ENCODE results near the gene C21orf58.

C21orf58 gene

DNA sequence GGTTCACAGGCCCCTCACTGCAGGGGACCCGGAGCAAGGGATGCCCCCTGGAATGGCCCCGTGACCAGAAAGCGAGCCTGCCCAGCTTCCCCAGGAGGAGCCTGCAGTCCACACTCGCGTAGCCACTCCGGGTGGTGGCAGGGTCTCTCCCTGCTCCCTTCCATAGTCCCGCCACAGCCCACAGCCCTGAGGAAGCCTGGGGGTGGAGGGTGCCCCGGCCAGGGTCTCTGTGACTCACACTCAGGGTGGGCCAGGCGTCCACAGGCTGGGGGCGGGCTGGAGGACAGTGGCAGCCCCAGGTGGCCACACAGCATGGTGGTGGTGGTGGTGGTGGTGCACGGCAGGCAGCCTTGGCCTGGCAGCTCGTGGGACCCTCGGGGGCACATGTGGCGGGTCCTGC, 21.9 kb downstream of the C21orf58 start:
- TF ChIP-seq, protein P1, sequence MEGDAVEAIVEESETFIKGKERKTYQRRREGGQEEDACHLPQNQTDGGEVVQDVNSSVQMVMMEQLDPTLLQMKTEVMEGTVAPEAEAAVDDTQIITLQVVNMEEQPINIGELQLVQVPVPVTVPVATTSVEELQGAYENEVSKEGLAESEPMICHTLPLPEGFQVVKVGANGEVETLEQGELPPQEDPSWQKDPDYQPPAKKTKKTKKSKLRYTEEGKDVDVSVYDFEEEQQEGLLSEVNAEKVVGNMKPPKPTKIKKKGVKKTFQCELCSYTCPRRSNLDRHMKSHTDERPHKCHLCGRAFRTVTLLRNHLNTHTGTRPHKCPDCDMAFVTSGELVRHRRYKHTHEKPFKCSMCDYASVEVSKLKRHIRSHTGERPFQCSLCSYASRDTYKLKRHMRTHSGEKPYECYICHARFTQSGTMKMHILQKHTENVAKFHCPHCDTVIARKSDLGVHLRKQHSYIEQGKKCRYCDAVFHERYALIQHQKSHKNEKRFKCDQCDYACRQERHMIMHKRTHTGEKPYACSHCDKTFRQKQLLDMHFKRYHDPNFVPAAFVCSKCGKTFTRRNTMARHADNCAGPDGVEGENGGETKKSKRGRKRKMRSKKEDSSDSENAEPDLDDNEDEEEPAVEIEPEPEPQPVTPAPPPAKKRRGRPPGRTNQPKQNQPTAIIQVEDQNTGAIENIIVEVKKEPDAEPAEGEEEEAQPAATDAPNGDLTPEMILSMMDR (conservative IDR thresholded peaks at IDR 0.05), result no peak
- H3K27ac ChIP-seq, result no peak overlapping the region

DNA sequence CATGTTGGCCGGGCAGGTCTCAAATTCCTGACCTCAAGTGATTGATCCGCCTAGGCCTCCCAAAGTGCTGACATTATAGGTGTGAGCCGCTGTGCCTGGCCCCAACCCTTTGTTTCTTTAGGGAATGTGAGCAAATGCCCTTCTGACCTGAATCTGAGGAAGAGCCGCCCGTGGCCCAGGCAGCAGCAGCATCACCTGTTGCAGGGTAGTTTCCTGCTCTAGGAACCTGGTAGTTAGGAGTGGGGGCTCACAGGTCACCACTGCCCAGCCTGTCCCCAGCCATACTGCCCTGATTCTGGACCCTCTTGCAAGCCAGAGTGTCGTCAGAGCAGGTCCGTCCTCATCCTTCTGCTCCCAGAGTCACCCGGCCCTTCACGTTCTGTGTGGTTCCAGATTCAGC, 24.5 kb downstream of the C21orf58 start:
- H3K27ac ChIP-seq, result no peak overlapping the region
- TF ChIP-seq, protein P1 (conservative IDR thresholded peaks at IDR 0.05), result no peak

DNA sequence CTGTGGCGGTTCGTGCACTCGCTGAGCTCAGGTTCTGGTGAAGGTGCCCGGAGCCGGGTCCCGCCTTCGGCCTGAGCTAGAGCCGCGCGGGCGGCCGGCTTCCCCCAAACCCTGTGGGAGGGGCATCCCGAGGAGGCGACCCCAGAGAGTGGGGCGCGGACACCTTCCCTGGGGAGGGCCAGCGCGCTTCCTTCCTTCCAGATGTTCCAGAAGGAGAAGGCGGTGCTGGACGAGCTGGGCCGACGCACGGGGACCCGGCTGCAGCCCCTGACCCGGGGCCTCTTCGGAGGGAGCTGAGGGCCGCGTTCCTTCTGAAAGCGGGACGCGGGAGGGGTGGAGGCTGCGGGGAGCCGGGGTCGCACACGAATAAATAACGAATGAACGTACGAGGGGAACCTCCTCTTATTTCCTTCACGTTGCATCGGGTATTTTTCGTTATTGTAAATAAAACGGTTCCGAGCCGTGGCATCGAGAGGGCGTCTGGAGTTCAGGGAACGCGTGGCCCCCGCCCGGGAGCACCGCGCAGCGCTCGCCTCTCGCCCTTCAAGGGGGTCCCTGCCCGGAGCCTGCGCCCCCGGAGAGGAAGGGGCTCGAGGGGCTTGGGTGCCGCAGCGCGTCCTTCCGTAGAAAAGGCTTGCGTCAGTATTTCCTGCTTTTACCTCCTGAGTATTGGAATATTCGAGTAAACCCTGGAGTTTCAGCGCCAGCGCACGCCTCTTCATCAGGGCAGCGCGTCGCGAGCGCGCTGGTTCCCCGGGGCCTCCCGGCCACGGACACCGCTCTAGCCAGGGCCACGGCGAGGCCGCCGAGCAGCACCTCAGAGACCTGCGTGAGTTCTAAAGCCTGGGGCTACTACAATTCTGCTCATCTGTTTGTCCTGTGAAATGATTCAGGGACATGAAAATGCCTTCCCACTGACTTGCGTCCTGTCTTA, 26.1 kb downstream of the C21orf58 start:
- H3K27ac ChIP-seq, result no peak overlapping the region
- TF ChIP-seq, protein P1 (conservative IDR thresholded peaks at IDR 0.05), result no peak

DNA sequence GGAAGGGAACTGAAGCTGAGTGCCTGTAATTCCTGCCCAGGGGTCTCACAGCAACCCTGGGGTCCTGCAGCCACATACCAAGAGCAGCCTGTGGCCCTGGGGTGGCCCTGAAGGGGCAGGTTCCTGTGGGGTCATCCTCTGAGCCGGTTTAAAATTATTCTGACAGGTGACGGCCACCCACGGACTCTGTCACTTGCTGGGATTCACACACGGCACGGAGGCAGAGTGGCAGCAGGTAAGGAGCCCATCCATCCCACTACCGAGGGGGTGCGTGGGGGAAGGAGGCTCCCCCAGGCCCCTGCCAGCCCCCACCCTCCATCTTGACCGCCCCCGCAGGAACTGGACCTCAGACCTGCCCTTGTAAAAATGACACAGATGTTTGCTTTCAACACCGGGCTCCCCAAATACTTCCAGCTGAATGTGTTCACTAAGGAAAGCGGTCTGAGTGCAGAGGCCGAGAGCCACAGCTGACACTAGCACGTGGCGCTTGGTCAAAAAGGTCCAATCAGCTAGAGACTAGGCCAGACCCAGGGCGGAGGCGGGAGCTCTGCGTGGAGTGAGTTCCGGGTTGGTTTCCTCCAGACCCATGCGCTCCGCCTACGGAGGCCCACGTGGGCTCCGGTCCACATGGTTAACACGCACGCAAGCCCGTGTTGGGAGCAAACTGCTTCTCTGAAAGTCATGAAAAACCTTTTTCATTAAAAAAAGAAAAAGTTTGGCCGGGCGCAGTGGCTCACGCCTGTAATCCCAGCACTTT, 27.5 kb downstream of the C21orf58 start:
- H3K27ac ChIP-seq, result no peak overlapping the region
- TF ChIP-seq, protein P1 (conservative IDR thresholded peaks at IDR 0.05), result no peak

DNA sequence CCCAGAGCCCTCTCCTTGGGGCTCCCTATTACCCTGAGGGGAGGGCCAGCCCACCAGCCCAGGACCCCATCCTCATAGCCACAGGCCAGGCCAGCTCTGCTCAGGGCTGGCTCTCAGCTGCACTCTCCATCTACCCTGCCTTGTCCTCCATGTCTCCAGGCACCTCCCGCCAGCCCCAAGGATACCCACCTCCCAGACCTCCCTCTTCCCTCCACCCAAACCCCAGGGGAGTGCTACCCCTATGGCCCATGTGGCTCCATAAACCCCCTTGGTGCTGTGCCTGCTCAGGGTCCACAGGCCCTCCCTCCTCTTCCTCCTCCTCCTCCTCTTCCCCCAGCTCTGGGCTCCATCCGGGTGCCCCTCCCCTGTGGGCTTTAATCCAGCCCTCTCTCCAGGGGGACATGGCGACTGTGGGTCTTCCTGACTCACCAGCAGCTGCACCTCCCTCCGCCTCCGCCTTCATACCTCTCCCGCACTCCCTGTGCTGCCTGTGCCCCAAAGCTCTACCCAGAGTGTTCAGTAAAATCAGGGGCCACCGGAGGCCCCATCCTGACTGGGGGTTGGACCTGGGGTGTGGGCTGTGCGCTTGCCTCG, 28.4 kb downstream of the C21orf58 start:
- H3K27ac ChIP-seq, result no peak overlapping the region
- TF ChIP-seq, protein P1 (conservative IDR thresholded peaks at IDR 0.05), result no peak

DNA sequence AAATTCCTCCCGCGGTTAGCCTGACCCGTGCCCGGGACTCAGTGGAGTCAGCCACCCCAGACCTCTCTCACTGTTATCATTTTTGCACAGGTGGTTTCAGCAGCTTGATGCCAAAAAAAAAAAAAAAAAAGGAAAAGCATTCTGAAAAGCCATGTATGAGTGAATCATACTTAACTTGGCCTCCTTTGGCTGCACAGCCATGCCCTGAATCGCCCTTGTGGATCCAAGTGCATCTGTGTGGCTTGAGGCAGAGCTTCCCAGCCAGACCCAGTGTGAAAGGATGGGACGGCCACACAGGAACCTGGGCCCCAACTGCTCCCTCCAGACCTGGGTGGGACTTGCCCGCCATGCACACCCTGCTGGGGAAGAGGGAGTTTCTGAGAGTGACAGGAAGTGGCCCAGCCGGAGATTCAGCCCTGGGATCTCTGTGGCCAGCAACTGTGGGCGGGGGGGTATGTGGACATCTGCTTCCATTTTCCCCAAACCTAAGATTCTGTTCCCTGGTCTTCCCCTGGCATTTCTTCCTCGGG, 29.0 kb downstream of the C21orf58 start:
- TF ChIP-seq, protein P1 (conservative IDR thresholded peaks at IDR 0.05), result no peak
- no peak overlapping the region for H3K27ac ChIP-seq

DNA sequence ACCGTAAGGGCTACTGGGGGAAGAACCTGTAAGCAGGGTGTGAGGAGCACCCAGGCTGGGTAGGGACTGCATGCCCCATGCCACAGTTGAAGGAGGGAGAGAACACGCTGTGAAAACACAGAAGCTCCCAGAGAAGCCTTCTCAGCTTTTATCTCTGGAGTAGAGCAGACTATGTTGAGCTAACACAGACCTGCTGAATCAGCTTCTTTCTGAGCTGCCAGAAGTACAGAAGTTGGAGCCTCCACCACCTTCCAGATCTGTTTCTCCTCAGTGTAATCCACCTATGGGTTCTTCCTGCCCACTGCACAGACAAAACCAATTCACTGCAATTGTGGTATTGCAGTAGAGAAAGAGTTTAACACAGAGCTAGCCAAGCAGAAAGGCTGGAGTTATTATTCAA, 32.1 kb downstream of the C21orf58 start:
- peak overlapping the region; percentile 12; the same call in 1 of the 2 replicates for H3K27ac ChIP-seq

More for the DNA sequence above, 32.1 kb downstream of the C21orf58 start:
- TF ChIP-seq, protein P1 (conservative IDR thresholded peaks at IDR 0.05), result no peak
